CD14-positive monocyte (primary cell): ENCODE results near the gene ICAM5. TPM values are rescaled to one million over a fixed set of nuclear protein-coding genes. Genes with fewer than 3 reads are reported as not detected.

ENCODE experiments used
- DNase-seq, 3 donors: peaks; one replicate each; pipeline ENCODE4 v3.0.0-alpha.2; 2011 to 2022
- H2AFZ ChIP-seq: 2 replicates; pipeline ENCODE4 v1.6.0; 2012; ENCODE audit warnings: mild to moderate bottlenecking, low read depth, low read length, inconsistent platforms; ENCODE audit not compliant: insufficient read depth, poor library complexity, severe bottlenecking
- H3K27ac ChIP-seq, 2 donors: 1 replicate in 1 of 2; 2 replicates in 1 of 2; pipeline ENCODE4 v1.5.1; 2012 to 2013; ENCODE audit warnings: low read length in 2 of 2, control low read depth in 1 of 2, inconsistent platforms in 1 of 2, low read depth in 1 of 2, mild to moderate bottlenecking in 1 of 2
- H3K27me3 ChIP-seq, 2 donors: one replicate each; pipeline versions ENCODE4 v1.6.0 to v1.6.1; 2011 to 2013; ENCODE audit warnings: low read length in 2 of 2; ENCODE audit not compliant: control insufficient read depth in 2 of 2, insufficient read depth in 2 of 2
- H3K36me3 ChIP-seq, 2 donors: replicated peaks in 1 of 2; 1 replicate in 1 of 2; 2 replicates in 1 of 2; pipeline versions ENCODE4 v1.5.1 to v1.6.1; 2012 to 2013; ENCODE audit warnings: low read length in 2 of 2, control low read depth in 1 of 2, inconsistent platforms in 1 of 2, mild to moderate bottlenecking in 1 of 2; ENCODE audit not compliant: insufficient read depth in 2 of 2, control insufficient read depth in 1 of 2
- H3K4me1 ChIP-seq, 2 donors: 1 replicate in 1 of 2; 2 replicates in 1 of 2; pipeline versions ENCODE4 v1.5.1 to v1.6.1; 2012 to 2013; ENCODE audit warnings: low read length in 2 of 2, control low read depth in 1 of 2, inconsistent platforms in 1 of 2, mild to moderate bottlenecking in 1 of 2, moderate library complexity in 1 of 2; ENCODE audit not compliant: insufficient read depth in 2 of 2, control insufficient read depth in 1 of 2
- H3K4me2 ChIP-seq: replicated peaks from 2 replicates; pipeline ENCODE3; 2012; ENCODE audit warnings: low read length, moderate library complexity, mild to moderate bottlenecking; ENCODE audit not compliant: poor library complexity, severe bottlenecking; ENCODE audit errors: extremely low read depth
- H3K4me3 ChIP-seq, 3 experiments: fragments of 200-600 bp in 1 of 3; sonication (generic) in 1 of 3; replicated peaks in 1 of 3; 1 replicate in 2 of 3; 2 replicates in 1 of 3; pipeline ENCODE4 v1.5.1; 2011 to 2013; ENCODE audit warnings: low read length in 3 of 3, mild to moderate bottlenecking in 3 of 3, control low read depth in 2 of 3, low read depth in 2 of 3, inconsistent platforms in 1 of 3, moderate library complexity in 1 of 3
- H3K79me2 ChIP-seq: 2 replicates; pipeline ENCODE4 v1.6.0; 2012; ENCODE audit warnings: mild to moderate bottlenecking, control low read depth, inconsistent platforms, low read length, moderate library complexity; ENCODE audit not compliant: insufficient read depth
- H3K9ac ChIP-seq: 2 replicates; pipeline ENCODE4 v1.6.0; 2017; ENCODE audit warnings: low read length, mild to moderate bottlenecking; ENCODE audit not compliant: insufficient read depth, poor library complexity, severe bottlenecking
- H3K9me3 ChIP-seq, 2 donors: replicated peaks in 1 of 2; 1 replicate in 1 of 2; 2 replicates in 1 of 2; pipeline versions ENCODE4 v1.5.1 to v1.6.1; 2012 to 2013; ENCODE audit warnings: low read length in 2 of 2, control low read depth in 1 of 2; ENCODE audit not compliant: control insufficient read depth in 1 of 2, insufficient read depth in 1 of 2
- H4K20me1 ChIP-seq: 2 replicates; pipeline ENCODE4 v1.6.0; 2012; ENCODE audit warnings: mild to moderate bottlenecking, low read length, control low read depth, moderate library complexity; ENCODE audit not compliant: insufficient read depth
- H3K27ac Mint-ChIP-seq, 7 donors: one replicate each; pipeline ENCODE4 v1.8.0; 2020; ENCODE audit warnings: mild to moderate bottlenecking in 7 of 7, mixed read lengths in 7 of 7, moderate library complexity in 6 of 7, inconsistent platforms in 2 of 7
- H3K27me3 Mint-ChIP-seq, 3 donors: one replicate each; pipeline ENCODE4 v1.8.0; 2021 to 2022; ENCODE audit warnings: low read depth in 3 of 3, mild to moderate bottlenecking in 3 of 3, mixed read lengths in 3 of 3, moderate library complexity in 3 of 3, inconsistent platforms in 1 of 3
- H3K36me3 Mint-ChIP-seq, 2 donors: one replicate each; pipeline ENCODE4 v1.8.0; 2020; ENCODE audit warnings: mixed read lengths in 2 of 2, inconsistent platforms in 1 of 2, mild to moderate bottlenecking in 1 of 2
- H3K4me1 Mint-ChIP-seq: one replicate; pipeline ENCODE4 v1.8.0; 2020; ENCODE audit warnings: mild to moderate bottlenecking, mixed read lengths
- H3K4me3 Mint-ChIP-seq, 2 donors: one replicate each; pipeline ENCODE4 v1.8.0; 2020; ENCODE audit warnings: mild to moderate bottlenecking in 2 of 2, mixed read lengths in 2 of 2, moderate library complexity in 1 of 2
- H3K9me3 Mint-ChIP-seq, 7 donors: one replicate each; pipeline ENCODE4 v1.8.0; 2020 to 2022; ENCODE audit warnings: mixed read lengths in 7 of 7, mild to moderate bottlenecking in 6 of 7, moderate library complexity in 6 of 7, inconsistent platforms in 2 of 7
- WGBS: methylation state at CpG from one replicate; pipeline ENCODE4 v1.1.5; 2013; ENCODE audit warnings: missing lambda C conversion rate; ENCODE audit not compliant: insufficient coverage; 5-methylcytosine and 5-hydroxymethylcytosine counted together
- intact Hi-C, 2 donors: fragments of 100-400 bp; cut with micrococcal nuclease; formaldehyde crosslinking; loops; one replicate each; pipeline versions ENCODE4 v1.15.0 to v1.15.1; 2023
- polyA plus RNA-seq, 3 donors: library from polyadenylated mRNA; depleted of rRNA in 1 of 3; unstranded in 2 of 3; stranded (reverse) in 1 of 3; fragments of 300-500 nt in 2 of 3; fragments of >200 nt in 1 of 3; fragmentation: Illumina TruSeq in 2 of 3; gene quantifications; 1 replicate in 2 of 3; 2 replicates in 1 of 3; pipeline ENCODE4 v1.2.3, GENCODE V29; 2012 to 2021
- TF ChIP-seq, protein P1 (sequence below): fragments of 200-600 bp; IDR thresholded peaks from one replicate; pipeline ENCODE4 v1.8.0; 2022; ENCODE audit warnings: antibody characterized with exemption, mild to moderate bottlenecking

The ICAM5 gene
- polyA plus RNA-seq, 3 donors = 0.21 to 2.1 TPM; not detected in 1

DNA sequence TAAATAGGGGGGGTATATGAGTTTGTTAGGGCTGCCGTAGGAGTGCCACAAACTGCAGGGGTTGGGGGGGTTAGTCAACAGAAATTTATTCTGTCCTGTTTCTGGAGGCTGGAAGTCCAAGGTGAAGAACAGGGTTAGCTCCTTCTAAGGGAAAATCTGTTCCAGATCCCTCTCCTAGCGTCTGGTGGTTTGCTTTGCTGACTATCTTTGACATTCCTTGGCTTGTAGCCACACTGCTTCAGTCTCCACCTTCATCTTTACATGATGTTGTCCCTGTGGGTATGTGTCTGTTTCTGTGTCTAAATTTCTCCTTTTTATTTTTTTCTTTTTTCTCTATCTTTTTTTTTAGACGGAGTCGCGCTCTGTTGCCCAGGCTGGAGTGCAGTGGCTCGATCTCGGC is 27.0 kb upstream of the ICAM5 start:
- Histone ChIP-seq H4K20me1 (peaks cover 14% of the 10 kb centered on the region), H3K4me2 (no peak overlapping the region), H3K27ac (no peak overlapping the region), H3K36me3 (peaks cover 13 to 18% of the 10 kb centered on the region in 2 donors), H2AFZ (no peak overlapping the region), H3K9me3 (no peaks in the 10 kb centered on the region), H3K4me3 (no peak overlapping the region), H3K4me1 (peaks cover under 1% of the 10 kb centered on the region in 2 donors), H3K27me3 (no peaks in the 10 kb centered on the region), H3K9ac (no peak overlapping the region), H3K79me2 (no peaks in the 10 kb centered on the region)
- Mint-ChIP-seq H3K4me3 (no peak overlapping the region), H3K27me3 (peaks cover 1 to 8% (median 2%) of the 10 kb centered on the region in 3 donors), H3K36me3 (peaks cover 11 to 19% of the 10 kb centered on the region in 2 donors), H3K27ac (no peak overlapping the region), H3K9me3 (peaks cover 0 to 3% (median 0%) of the 10 kb centered on the region in 7 donors), H3K4me1 (peaks cover 2% of the 10 kb centered on the region)
- TF ChIP-seq, protein P1, sequence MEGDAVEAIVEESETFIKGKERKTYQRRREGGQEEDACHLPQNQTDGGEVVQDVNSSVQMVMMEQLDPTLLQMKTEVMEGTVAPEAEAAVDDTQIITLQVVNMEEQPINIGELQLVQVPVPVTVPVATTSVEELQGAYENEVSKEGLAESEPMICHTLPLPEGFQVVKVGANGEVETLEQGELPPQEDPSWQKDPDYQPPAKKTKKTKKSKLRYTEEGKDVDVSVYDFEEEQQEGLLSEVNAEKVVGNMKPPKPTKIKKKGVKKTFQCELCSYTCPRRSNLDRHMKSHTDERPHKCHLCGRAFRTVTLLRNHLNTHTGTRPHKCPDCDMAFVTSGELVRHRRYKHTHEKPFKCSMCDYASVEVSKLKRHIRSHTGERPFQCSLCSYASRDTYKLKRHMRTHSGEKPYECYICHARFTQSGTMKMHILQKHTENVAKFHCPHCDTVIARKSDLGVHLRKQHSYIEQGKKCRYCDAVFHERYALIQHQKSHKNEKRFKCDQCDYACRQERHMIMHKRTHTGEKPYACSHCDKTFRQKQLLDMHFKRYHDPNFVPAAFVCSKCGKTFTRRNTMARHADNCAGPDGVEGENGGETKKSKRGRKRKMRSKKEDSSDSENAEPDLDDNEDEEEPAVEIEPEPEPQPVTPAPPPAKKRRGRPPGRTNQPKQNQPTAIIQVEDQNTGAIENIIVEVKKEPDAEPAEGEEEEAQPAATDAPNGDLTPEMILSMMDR = no peak
- intact Hi-C loops = no loop called here
- no peak for DNase-seq
- WGBS = 100% methylated on average over 1 of the region's 7 CpGs

DNA sequence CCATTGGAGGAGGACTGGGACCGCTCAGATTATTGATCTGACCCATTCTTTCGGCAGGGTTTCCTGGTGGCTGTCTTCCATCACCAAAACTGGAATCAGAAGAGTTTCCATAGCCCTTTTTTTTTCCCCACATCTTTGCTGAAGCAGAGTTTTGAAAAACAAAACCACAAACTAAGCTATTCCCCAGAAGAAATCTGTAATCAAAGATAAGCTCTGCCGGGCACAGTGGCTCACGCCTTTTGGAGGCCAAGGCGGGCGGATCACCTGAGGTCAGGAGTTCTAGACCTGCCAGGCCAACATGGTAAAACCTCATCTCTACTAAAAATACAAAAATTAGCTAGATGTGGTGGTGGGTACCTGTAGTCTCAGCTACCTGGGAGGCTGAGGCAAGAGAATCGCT is 23.0 kb upstream of the ICAM5 start:
- no peak overlapping the region for H2AFZ ChIP-seq
- peaks cover 22 to 26% of the 10 kb centered on the region in 2 donors for H3K4me1 ChIP-seq
- Mint-ChIP-seq H3K4me3 (no peak overlapping the region), H3K27me3 (peaks cover 3 to 12% (median 3%) of the 10 kb centered on the region in 3 donors), H3K36me3 (peaks cover 1% of the 10 kb centered on the region in 2 donors), H3K4me1 (peaks cover 16% of the 10 kb centered on the region), H3K9me3 (peaks cover 0 to 3% (median 0%) of the 10 kb centered on the region in 7 donors), H3K27ac (no peak overlapping the region)
- no peak overlapping the region for H3K9ac ChIP-seq
- peaks cover 7% of the 10 kb centered on the region for H4K20me1 ChIP-seq
- intact Hi-C loops = no loop called here
- H3K79me2 ChIP-seq = peaks cover 8% of the 10 kb centered on the region
- TF ChIP-seq, protein P1 = no peak
- 85% methylated on average over 3 of the region's 7 CpGs for WGBS
- no peak overlapping the region for H3K4me3 ChIP-seq
- DNase-seq = no peak
- no peaks in the 10 kb centered on the region for H3K36me3 ChIP-seq
- H3K4me2 ChIP-seq = no peak overlapping the region
- no peaks in the 10 kb centered on the region for H3K27me3 ChIP-seq
- H3K9me3 ChIP-seq = no peaks in the 10 kb centered on the region
- no peak overlapping the region for H3K27ac ChIP-seq
